Measurements from ENCODE around the gene GNG13.

DNA sequence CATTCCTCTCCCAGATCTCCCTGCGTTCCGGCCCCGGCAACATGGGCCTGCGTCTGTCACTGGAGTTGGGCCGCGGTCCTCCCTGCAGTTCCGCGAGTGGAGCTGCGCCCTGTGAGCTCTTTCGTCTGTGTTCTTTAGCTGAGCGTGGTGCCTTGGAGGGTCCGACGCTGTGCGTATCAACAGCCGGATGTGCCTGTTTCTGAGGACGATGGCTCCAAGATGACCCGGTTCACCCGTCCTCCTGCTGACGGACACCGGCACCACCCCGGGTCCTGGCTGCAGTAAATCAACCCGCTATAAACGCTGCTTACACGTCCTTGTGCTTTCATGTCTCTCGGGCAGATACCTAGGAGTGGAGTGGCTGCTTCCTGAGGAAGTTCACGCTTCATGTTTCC, 44.8 kb upstream of the GNG13 start:
- no peak for TF ChIP-seq EP300 (IDR thresholded peaks at IDR 0.05)
- TF ChIP-seq, protein P1, sequence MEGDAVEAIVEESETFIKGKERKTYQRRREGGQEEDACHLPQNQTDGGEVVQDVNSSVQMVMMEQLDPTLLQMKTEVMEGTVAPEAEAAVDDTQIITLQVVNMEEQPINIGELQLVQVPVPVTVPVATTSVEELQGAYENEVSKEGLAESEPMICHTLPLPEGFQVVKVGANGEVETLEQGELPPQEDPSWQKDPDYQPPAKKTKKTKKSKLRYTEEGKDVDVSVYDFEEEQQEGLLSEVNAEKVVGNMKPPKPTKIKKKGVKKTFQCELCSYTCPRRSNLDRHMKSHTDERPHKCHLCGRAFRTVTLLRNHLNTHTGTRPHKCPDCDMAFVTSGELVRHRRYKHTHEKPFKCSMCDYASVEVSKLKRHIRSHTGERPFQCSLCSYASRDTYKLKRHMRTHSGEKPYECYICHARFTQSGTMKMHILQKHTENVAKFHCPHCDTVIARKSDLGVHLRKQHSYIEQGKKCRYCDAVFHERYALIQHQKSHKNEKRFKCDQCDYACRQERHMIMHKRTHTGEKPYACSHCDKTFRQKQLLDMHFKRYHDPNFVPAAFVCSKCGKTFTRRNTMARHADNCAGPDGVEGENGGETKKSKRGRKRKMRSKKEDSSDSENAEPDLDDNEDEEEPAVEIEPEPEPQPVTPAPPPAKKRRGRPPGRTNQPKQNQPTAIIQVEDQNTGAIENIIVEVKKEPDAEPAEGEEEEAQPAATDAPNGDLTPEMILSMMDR (IDR thresholded peaks at IDR 0.05): no peak

Measured in ovary (tissue), 3 donors.